PC-9 (cell line): ENCODE results near the gene MSI2. TPM values are rescaled to one million over a fixed set of nuclear protein-coding genes. Genes with fewer than 3 reads are reported as not detected.

ENCODE experiments used
- BruUV-seq: library from RNA; stranded (reverse); fragments of 400-500 nt; replicated peaks from 2 replicates; lab custom pipeline; 2021; lab: Mats Ljungman, UMichigan
- CTCF ChIA-PET: fragments of 300-600 bp; sonication (Branson Sonifier 250); formaldehyde crosslinking; loops from one replicate; lab custom pipeline; 2022; ENCODE audit warnings: antibody characterized with exemption; lab: Charles Lee
- POLR2A ChIA-PET: fragments of 300-600 bp; sonication (Branson Sonifier 250); formaldehyde crosslinking; loops from one replicate; lab custom pipeline; 2022; ENCODE audit warnings: antibody characterized with exemption; ENCODE audit not compliant: unreplicated experiment; lab: Charles Lee
- DNase-seq, 2 experiments: peaks; one replicate each; pipeline versions ENCODE4 v3.0.0 to v3.0.0-alpha.2; 2015 to 2022; ENCODE audit warnings: mixed read lengths in 1 of 2
- H2AFZ ChIP-seq: fragments of 200-600 bp; sonication (generic); 2 replicates; pipeline ENCODE4 v1.8.1; 2017; ENCODE audit warnings: antibody characterized with exemption
- H3F3A ChIP-seq: fragments of 200-600 bp; sonication (generic); 2 replicates; pipeline ENCODE4 v1.8.1; 2017; ENCODE audit warnings: antibody characterized with exemption, mild to moderate bottlenecking, low read depth; ENCODE audit not compliant: insufficient read depth
- H3K27ac ChIP-seq: fragments of 200-600 bp; sonication (generic); 2 replicates; pipeline ENCODE4 v1.6.1; 2016; ENCODE audit warnings: mixed run types
- H3K27me3 ChIP-seq: fragments of 200-600 bp; sonication (generic); 2 replicates; pipeline ENCODE4 v1.6.1; 2016; ENCODE audit warnings: low read depth, mixed run types; ENCODE audit not compliant: insufficient read depth
- H3K36me3 ChIP-seq: fragments of 200-600 bp; sonication (generic); 2 replicates; pipeline ENCODE4 v1.6.1; 2016; ENCODE audit warnings: low read depth, mixed run types
- H3K4me1 ChIP-seq: fragments of 200-600 bp; sonication (generic); replicated peaks from 2 replicates; pipeline ENCODE4 v1.6.1; 2016; ENCODE audit warnings: mixed run types; ENCODE audit not compliant: insufficient read depth
- H3K4me2 ChIP-seq: fragments of 200-600 bp; sonication (generic); 2 replicates; pipeline ENCODE4 v1.6.1; 2017; ENCODE audit warnings: mixed run types
- H3K4me3 ChIP-seq: fragments of 200-600 bp; sonication (generic); 2 replicates; pipeline ENCODE4 v1.6.1; 2016; ENCODE audit warnings: mixed run types
- H3K79me2 ChIP-seq: fragments of 200-600 bp; sonication (generic); 2 replicates; pipeline ENCODE4 v1.6.1; 2017; ENCODE audit warnings: low read depth, mixed run types
- H3K9me2 ChIP-seq: fragments of 200-600 bp; sonication (generic); 2 replicates; pipeline ENCODE4 v1.8.1; 2017; ENCODE audit warnings: mild to moderate bottlenecking; ENCODE audit not compliant: insufficient read depth
- H3K9me3 ChIP-seq: fragments of 200-600 bp; sonication (generic); 2 replicates; pipeline ENCODE4 v1.8.1; 2016; ENCODE audit warnings: low read depth; ENCODE audit not compliant: insufficient read depth
- H4K20me1 ChIP-seq: fragments of 200-600 bp; sonication (generic); 2 replicates; pipeline ENCODE4 v1.8.1; 2017; ENCODE audit not compliant: insufficient read depth
- EZH2 ChIP-seq: fragments of 200-600 bp; sonication (generic); IDR thresholded peaks from 2 replicates; pipeline ENCODE4 v1.8.0; 2017; ENCODE audit warnings: antibody characterized with exemption, low read depth
- intact Hi-C: fragments of 100-400 bp; cut with micrococcal nuclease; formaldehyde crosslinking; loops from one replicate; pipeline ENCODE4 v1.10.0; 2022; ENCODE audit not compliant: unreplicated experiment
- total RNA-seq: library from RNA; stranded (reverse); gene quantifications from 2 replicates; pipeline ENCODE4 v1.2.3, GENCODE V29; 2021
- TF ChIP-seq, protein P1 (sequence below): fragments of 200-600 bp; sonication (generic); conservative IDR thresholded peaks from 2 replicates; pipeline ENCODE4 v1.6.1; 2017; ENCODE audit warnings: mixed run types, antibody characterized with exemption, mild to moderate bottlenecking, moderate library complexity

Gene MSI2
- total RNA-seq, 1 experiment from 2014 or later: 15.7 TPM

DNA sequence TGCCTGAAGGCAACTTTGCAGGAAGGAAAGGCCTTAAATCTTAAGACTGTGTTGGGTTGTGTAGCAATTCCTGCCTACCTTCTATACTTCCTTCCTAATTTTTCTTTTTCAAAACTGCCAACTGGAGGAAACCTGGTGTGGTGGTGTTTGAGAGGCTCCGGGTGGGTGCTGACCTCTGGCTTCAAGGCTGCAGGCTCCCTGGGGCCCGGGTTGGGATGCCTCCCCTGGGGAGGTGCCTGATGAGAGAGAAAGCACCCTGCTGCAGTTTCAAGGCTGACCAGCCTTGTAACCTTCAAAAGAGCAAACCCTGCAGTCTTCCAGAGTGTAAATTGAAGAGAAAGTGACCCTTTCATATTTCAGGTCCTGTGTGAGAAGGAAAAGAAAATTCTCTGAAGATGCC lies 55.9 kb downstream of the MSI2 start:
- intact Hi-C loops: no loop called here
- H3K4me3 ChIP-seq: no peak overlapping the region
- no peaks in the 10 kb centered on the region for H3K4me1 ChIP-seq
- ChIA-PET CTCF (no interaction called here), POLR2A (no interaction called here)
- no peaks in the 10 kb centered on the region for H3K9me3 ChIP-seq
- no peaks in the 10 kb centered on the region for H3F3A ChIP-seq
- H3K27me3 ChIP-seq: peaks cover 55% of the 10 kb centered on the region
- TF ChIP-seq EZH2: no peak
- TF ChIP-seq, protein P1, sequence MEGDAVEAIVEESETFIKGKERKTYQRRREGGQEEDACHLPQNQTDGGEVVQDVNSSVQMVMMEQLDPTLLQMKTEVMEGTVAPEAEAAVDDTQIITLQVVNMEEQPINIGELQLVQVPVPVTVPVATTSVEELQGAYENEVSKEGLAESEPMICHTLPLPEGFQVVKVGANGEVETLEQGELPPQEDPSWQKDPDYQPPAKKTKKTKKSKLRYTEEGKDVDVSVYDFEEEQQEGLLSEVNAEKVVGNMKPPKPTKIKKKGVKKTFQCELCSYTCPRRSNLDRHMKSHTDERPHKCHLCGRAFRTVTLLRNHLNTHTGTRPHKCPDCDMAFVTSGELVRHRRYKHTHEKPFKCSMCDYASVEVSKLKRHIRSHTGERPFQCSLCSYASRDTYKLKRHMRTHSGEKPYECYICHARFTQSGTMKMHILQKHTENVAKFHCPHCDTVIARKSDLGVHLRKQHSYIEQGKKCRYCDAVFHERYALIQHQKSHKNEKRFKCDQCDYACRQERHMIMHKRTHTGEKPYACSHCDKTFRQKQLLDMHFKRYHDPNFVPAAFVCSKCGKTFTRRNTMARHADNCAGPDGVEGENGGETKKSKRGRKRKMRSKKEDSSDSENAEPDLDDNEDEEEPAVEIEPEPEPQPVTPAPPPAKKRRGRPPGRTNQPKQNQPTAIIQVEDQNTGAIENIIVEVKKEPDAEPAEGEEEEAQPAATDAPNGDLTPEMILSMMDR: no peak
- H3K79me2 ChIP-seq: no peaks in the 10 kb centered on the region
- no peaks in the 10 kb centered on the region for H3K9me2 ChIP-seq
- no peak overlapping the region for H3K27ac ChIP-seq
- no peak overlapping the region for H3K4me2 ChIP-seq
- DNase-seq: no peak
- H4K20me1 ChIP-seq: no peaks in the 10 kb centered on the region; the same call in 1 of the 2 replicates
- no peaks in the 10 kb centered on the region for H3K36me3 ChIP-seq
- no TSS peak for BruUV-seq
- no peak overlapping the region for H2AFZ ChIP-seq

GRCh38 chr17:57313097-57313835 lies 56.9 kb downstream of the MSI2 start:
- DNase-seq: no peak
- H3K27ac ChIP-seq: no peak overlapping the region
- H3K4me2 ChIP-seq: no peak overlapping the region
- POLR2A ChIA-PET: no interaction called here
- H2AFZ ChIP-seq: no peak overlapping the region
- H3K9me2 ChIP-seq: no peaks in the 10 kb centered on the region
- no peaks in the 10 kb centered on the region for H3K79me2 ChIP-seq
- BruUV-seq: no TSS peak
- CTCF ChIA-PET: no interaction called here
- H4K20me1 ChIP-seq: no peaks in the 10 kb centered on the region; the same call in 1 of the 2 replicates
- no peaks in the 10 kb centered on the region for H3K4me1 ChIP-seq
- intact Hi-C loops: no loop called here
- peaks cover 55% of the 10 kb centered on the region for H3K27me3 ChIP-seq
- H3K4me3 ChIP-seq: no peak overlapping the region
- no peaks in the 10 kb centered on the region for H3K36me3 ChIP-seq
- H3K9me3 ChIP-seq: no peaks in the 10 kb centered on the region
- no peak for TF ChIP-seq EZH2
- TF ChIP-seq, protein P1: no peak
- no peaks in the 10 kb centered on the region for H3F3A ChIP-seq

- Histone ChIP-seq H3K4me2 (no peak overlapping the region), H3K27ac (no peak overlapping the region), H4K20me1 (no peaks in the 10 kb centered on the region; the same call in 1 of the 2 replicates), H3K4me3 (no peak overlapping the region), H2AFZ (no peak overlapping the region), H3K36me3 (no peaks in the 10 kb centered on the region), H3K4me1 (no peaks in the 10 kb centered on the region), H3F3A (no peaks in the 10 kb centered on the region), H3K9me3 (no peaks in the 10 kb centered on the region), H3K79me2 (no peaks in the 10 kb centered on the region), H3K27me3 (peaks cover 43% of the 10 kb centered on the region), H3K9me2 (no peaks in the 10 kb centered on the region)
- intact Hi-C loops: no loop called here
- no TSS peak for BruUV-seq
- POLR2A ChIA-PET: no interaction called here
- TF ChIP-seq, protein P1: no peak
- TF ChIP-seq EZH2: no peak
- no peak for DNase-seq
- CTCF ChIA-PET: no interaction called here
These were observed 59.0 kb downstream of the MSI2 start for GRCh38 chr17:57315061-57316015.
